Loucy (cell line): Measurements from ENCODE around the gene KDM5A.

Source experiments
- CTCF ChIP-seq: fragments of 200-600 bp; sonication (generic); conservative IDR thresholded peaks from 2 replicates; pipeline ENCODE4 v1.5.1; 2014; ENCODE audit warnings: mild to moderate bottlenecking, antibody characterized with exemption, low read length
- EZH2phosphoT487 ChIP-seq: fragments of 200-600 bp; IDR thresholded peaks from 2 replicates; pipeline ENCODE4 v1.6.1; 2018; ENCODE audit warnings: antibody characterized with exemption, mild to moderate bottlenecking, moderate library complexity, borderline replicate concordance

- no peak for TF ChIP-seq CTCF
- TF ChIP-seq EZH2phosphoT487, result no peak
Measured at GRCh38 chr12:331287-331686, 57.8 kb downstream of the KDM5A start.
